ENCODE results near the gene HS2ST1.

GRCh38 chr1:86997538-86997937 is 83.1 kb downstream of the HS2ST1 start:
- no peak for TF ChIP-seq CTCF (IDR thresholded peaks at IDR 0.05)
- TF ChIP-seq POLR2A (IDR thresholded peaks at IDR 0.05): no peak
